HCT116 (cell line): ENCODE data around the gene PITRM1. TPM values are rescaled to one million over a fixed set of nuclear protein-coding genes. Genes with fewer than 3 reads are reported as not detected.

Experiments used
- ATAC-seq: fragments of 200-7000 bp; cut with Tn5 transposase; 2 replicates; pipeline ENCODE4 v1.9.1; 2020; ENCODE audit warnings: mild to moderate bottlenecking, moderate library complexity
- BruUV-seq: library from RNA; stranded (reverse); fragments of 400-500 nt; replicated peaks from 2 replicates; lab custom pipeline; 2021; lab: Mats Ljungman, UMichigan
- CTCF ChIA-PET: fragments of 300-600 bp; sonication (Branson Sonifier 250); formaldehyde crosslinking; loops from one replicate; lab custom pipeline; 2021; ENCODE audit warnings: antibody characterized with exemption; lab: Charles Lee
- POLR2A ChIA-PET: fragments of 300-600, 350-600 bp; sonication (Branson Sonifier 250); formaldehyde crosslinking; loops from one replicate; lab custom pipeline; 2021; ENCODE audit warnings: antibody characterized with exemption; lab: Charles Lee
- RAD21 ChIA-PET, 2 experiments: fragments of 300-600 bp; sonication (Branson Sonifier 250); formaldehyde crosslinking; loops; one replicate each; lab custom pipeline; 2023; ENCODE audit warnings: low total read pairs in 2 of 2; ENCODE audit not compliant: uncharacterized antibody in 2 of 2, unreplicated experiment in 2 of 2, low non-redundant PET in 1 of 2; lab: Charles Lee
- DNase-seq: peaks from one replicate; pipeline ENCODE4 v3.0.0-alpha.2; 2010; ENCODE audit warnings: low read depth, low spot score
- H2AFZ ChIP-seq: fragments of 200-600 bp; shearing (Covaris generic), sonication (generic); 2 replicates; pipeline ENCODE4 v1.6.1; 2017; ENCODE audit warnings: low read depth, mixed run types, mixed read lengths, antibody characterized with exemption, low read length; ENCODE audit not compliant: poor library complexity, severe bottlenecking
- H3K27ac ChIP-seq: 2 replicates; pipeline ENCODE4 v1.5.1; 2012; ENCODE audit warnings: low read depth, low read length
- H3K27me3 ChIP-seq: fragments of 200-600 bp; sonication (generic); 2 replicates; pipeline ENCODE4 v1.6.1; 2016; ENCODE audit warnings: mixed run types, low read length, mixed read lengths; ENCODE audit not compliant: insufficient read depth
- H3K36me3 ChIP-seq, 2 experiments: fragments of 200-500 bp in 1 of 2; fragments of 200-600 bp in 1 of 2; sonication (Bioruptor generic) in 1 of 2; sonication (generic) in 1 of 2; 2 replicates each; pipeline versions ENCODE4 v1.5.1 to v1.6.1; 2014 to 2016; ENCODE audit warnings: low read length in 2 of 2, inconsistent platforms in 1 of 2, mixed read lengths in 1 of 2, mixed run types in 1 of 2; ENCODE audit not compliant: insufficient read depth in 2 of 2, control insufficient read depth in 1 of 2
- H3K4me1 ChIP-seq, 2 experiments: fragments of 200-600 bp in 1 of 2; sonication (generic) in 1 of 2; 2 replicates each; pipeline versions ENCODE4 v1.5.1 to v1.6.1; 2012 to 2017; ENCODE audit warnings: low read length in 2 of 2, inconsistent platforms in 1 of 2, mild to moderate bottlenecking in 1 of 2, mixed read lengths in 1 of 2, mixed run types in 1 of 2, moderate library complexity in 1 of 2; ENCODE audit not compliant: insufficient read depth in 2 of 2, control insufficient read depth in 1 of 2
- H3K4me2 ChIP-seq: fragments of 200-600 bp; sonication (generic); 2 replicates; pipeline ENCODE4 v1.6.1; 2017; ENCODE audit warnings: mixed run types, low read length, mixed read lengths
- H3K4me3 ChIP-seq, 2 experiments: fragments of 200-600 bp in 1 of 2; sonication (generic) in 1 of 2; replicated peaks in 1 of 2; 2 replicates each; pipeline ENCODE4 v1.5.1; 2011 to 2016; ENCODE audit warnings: low read length in 2 of 2, control low read depth in 1 of 2, low read depth in 1 of 2, mild to moderate bottlenecking in 1 of 2, mixed read lengths in 1 of 2, mixed run types in 1 of 2
- H3K79me2 ChIP-seq: fragments of 200-600 bp; sonication (generic); 2 replicates; pipeline ENCODE4 v1.6.1; 2017; ENCODE audit warnings: mild to moderate bottlenecking, mixed run types, low read length, moderate library complexity, mixed read lengths; ENCODE audit not compliant: insufficient read depth
- H3K9ac ChIP-seq: fragments of 200-600 bp; sonication (generic); 2 replicates; pipeline ENCODE4 v1.6.1; 2016; ENCODE audit warnings: low read length, mixed read lengths
- H3K9me2 ChIP-seq: fragments of 200-600 bp; sonication (generic), shearing (Covaris generic); 2 replicates; pipeline ENCODE4 v1.6.1; 2017; ENCODE audit warnings: mixed run types, mild to moderate bottlenecking, moderate library complexity; ENCODE audit not compliant: insufficient read depth
- H3K9me3 ChIP-seq, 2 experiments: fragments of 200-500 bp in 1 of 2; fragments of 200-600 bp in 1 of 2; sonication (Bioruptor generic) in 1 of 2; sonication (generic) in 1 of 2; 2 replicates each; pipeline ENCODE4 v1.6.1; 2014 to 2017; ENCODE audit warnings: low read length in 2 of 2, mixed read lengths in 2 of 2, inconsistent platforms in 1 of 2, low read depth in 1 of 2, mild to moderate bottlenecking in 1 of 2, mixed run types in 1 of 2, moderate library complexity in 1 of 2; ENCODE audit not compliant: control insufficient read depth in 1 of 2, insufficient read depth in 1 of 2
- H4K20me1 ChIP-seq: fragments of 200-600 bp; sonication (generic), shearing (Covaris generic); 2 replicates; pipeline ENCODE4 v1.6.1; 2017; ENCODE audit warnings: mixed run types, mild to moderate bottlenecking, moderate library complexity; ENCODE audit not compliant: insufficient read depth
- CBX3 ChIP-seq: IDR thresholded peaks from 2 replicates; pipeline ENCODE4 v1.6.1; 2012; ENCODE audit warnings: low read depth
- CEBPB ChIP-seq: IDR thresholded peaks from 2 replicates; pipeline ENCODE4 v1.6.1; 2012; ENCODE audit warnings: low read depth
- EGR1 ChIP-seq: IDR thresholded peaks from 2 replicates; pipeline ENCODE4 v1.6.1; 2012; ENCODE audit warnings: low read depth
- EZH2 ChIP-seq: fragments of 200-600 bp; sonication (generic); IDR thresholded peaks from 2 replicates; pipeline ENCODE4 v1.6.1; 2017; ENCODE audit warnings: antibody characterized with exemption, mixed run types
- EZH2phosphoT487 ChIP-seq: fragments of 200-600 bp; IDR thresholded peaks from 2 replicates; pipeline ENCODE4 v1.6.1; 2018; ENCODE audit warnings: antibody characterized with exemption, borderline replicate concordance
- FOSL1 ChIP-seq: IDR thresholded peaks from 2 replicates; pipeline ENCODE4 v1.6.1; 2012; ENCODE audit warnings: low read depth
- POLR2AphosphoS5 ChIP-seq: IDR thresholded peaks from 2 replicates; pipeline ENCODE4 v1.6.1; 2011; ENCODE audit warnings: mild to moderate bottlenecking, low read depth, low read length, moderate library complexity
- RAD21 ChIP-seq: IDR thresholded peaks from 2 replicates; pipeline ENCODE4 v1.6.1; 2012; ENCODE audit warnings: low read depth, mild to moderate bottlenecking
- SIN3A ChIP-seq: IDR thresholded peaks from 2 replicates; pipeline ENCODE4 v1.6.1; 2012; ENCODE audit warnings: low read depth
- SP1 ChIP-seq: IDR thresholded peaks from 2 replicates; pipeline ENCODE4 v1.6.1; 2012; ENCODE audit warnings: low read depth
- SRF ChIP-seq: IDR thresholded peaks from 2 replicates; pipeline ENCODE4 v1.6.1; 2012; ENCODE audit warnings: low read depth
- TCF7L2 ChIP-seq: IDR thresholded peaks from 2 replicates; pipeline ENCODE4 v1.7.0; 2011; ENCODE audit warnings: borderline replicate concordance, inconsistent platforms; ENCODE audit not compliant: insufficient read depth, insufficient read length; ENCODE audit errors: extremely low read depth
- YY1 ChIP-seq: IDR thresholded peaks from 2 replicates; pipeline ENCODE4 v1.6.1; 2011; ENCODE audit warnings: low read length, low read depth, moderate library complexity, mild to moderate bottlenecking; ENCODE audit not compliant: insufficient replicate concordance; ENCODE audit errors: extremely low read depth
- ZFX ChIP-seq: fragments of 450-650 bp; IDR thresholded peaks from 2 replicates; pipeline ENCODE4 v1.6.1; 2017
- ZNF274 ChIP-seq: fragments of 200-500 bp; sonication (Bioruptor generic); IDR thresholded peaks from 2 replicates; pipeline ENCODE4 v1.6.1; 2014; ENCODE audit warnings: mild to moderate bottlenecking, low read depth, low read length, inconsistent platforms
- intact Hi-C: fragments of 100-400 bp; cut with micrococcal nuclease; formaldehyde crosslinking; loops from 2 replicates; pipeline ENCODE4 v1.10.0; 2022
- total RNA-seq: library from RNA; stranded (reverse); gene quantifications from one replicate; pipeline ENCODE4 v1.2.1, GENCODE V29; 2021; ENCODE audit not compliant: unreplicated experiment
- TF ChIP-seq, protein P1 (sequence below): IDR thresholded peaks from 2 replicates; pipeline ENCODE4 v1.6.1; 2012
- TF ChIP-seq, protein P2 (sequence below): IDR thresholded peaks from 2 replicates; pipeline ENCODE4 v1.6.1; 2012
- TF ChIP-seq, protein P3 (sequence below), 3 experiments: fragments of 200-600 bp in 1 of 3; sonication (generic) in 1 of 3; IDR thresholded peaks in 2 of 3; conservative IDR thresholded peaks in 1 of 3; 2 replicates each; pipeline ENCODE4 v1.5.1; 2012 to 2017; ENCODE audit warnings: low read depth in 2 of 3, low read length in 2 of 3, antibody characterized with exemption in 1 of 3, borderline replicate concordance in 1 of 3, control low read depth in 1 of 3, mild to moderate bottlenecking in 1 of 3, mixed read lengths in 1 of 3, mixed run types in 1 of 3, moderate library complexity in 1 of 3; ENCODE audit not compliant: insufficient read depth in 1 of 3
- TF ChIP-seq, protein P4 (sequence below): IDR thresholded peaks from 2 replicates; pipeline ENCODE4 v1.6.1; 2012; ENCODE audit warnings: low read depth
- TF ChIP-seq, protein P5 (sequence below): IDR thresholded peaks from 2 replicates; pipeline ENCODE4 v1.6.1; 2011; ENCODE audit warnings: mild to moderate bottlenecking, low read length, moderate library complexity; ENCODE audit not compliant: insufficient replicate concordance; ENCODE audit errors: extremely low read depth

Gene PITRM1
- total RNA-seq, 1 experiment from 2014 or later, result 59.5 TPM

DNA sequence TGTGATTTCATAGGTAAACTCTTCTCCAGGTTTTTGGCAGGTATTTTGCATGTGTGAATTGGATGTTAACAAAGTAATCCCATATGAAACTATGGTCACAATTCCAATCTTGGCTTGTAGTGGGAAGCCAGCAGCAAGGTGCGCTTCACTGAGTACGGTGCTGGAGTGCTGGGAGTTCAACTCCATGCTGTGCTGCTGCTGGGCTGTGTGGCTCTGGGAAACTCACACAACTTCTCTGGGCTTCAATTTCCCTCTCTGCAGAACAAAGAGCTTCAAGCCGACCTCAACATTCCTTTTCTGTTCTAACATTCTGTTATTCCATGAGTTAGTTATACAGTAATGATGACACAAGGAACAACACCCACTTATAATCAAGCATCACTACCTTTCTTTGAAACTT, 18.2 kb upstream of the PITRM1 start:
- RAD21 ChIA-PET, result no interaction called here
- POLR2A ChIA-PET, result no interaction called here
- H4K20me1 ChIP-seq, result no peaks in the 10 kb centered on the region
- intact Hi-C loops, result loop anchor here (10.0 kb wide), 2 partner anchors 1324 to 1464 kb away; no protein-coding TSS in a partner anchor
- DNase-seq, result no peak
- H3K4me2 ChIP-seq, result no peak overlapping the region
- H3K4me1 ChIP-seq, result no peaks in the 10 kb centered on the region
- no peak for TF ChIP-seq SRF
- TF ChIP-seq, protein P1, sequence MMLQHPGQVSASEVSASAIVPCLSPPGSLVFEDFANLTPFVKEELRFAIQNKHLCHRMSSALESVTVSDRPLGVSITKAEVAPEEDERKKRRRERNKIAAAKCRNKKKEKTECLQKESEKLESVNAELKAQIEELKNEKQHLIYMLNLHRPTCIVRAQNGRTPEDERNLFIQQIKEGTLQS, result no peak
- TF ChIP-seq YY1, result no peak
- no peak for TF ChIP-seq CEBPB
- no peak for TF ChIP-seq RAD21
- TF ChIP-seq ZFX, result no peak
- TF ChIP-seq EZH2, result no peak
- TF ChIP-seq, protein P2, sequence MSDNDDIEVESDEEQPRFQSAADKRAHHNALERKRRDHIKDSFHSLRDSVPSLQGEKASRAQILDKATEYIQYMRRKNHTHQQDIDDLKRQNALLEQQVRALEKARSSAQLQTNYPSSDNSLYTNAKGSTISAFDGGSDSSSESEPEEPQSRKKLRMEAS, result no peak
- TF ChIP-seq, protein P3, sequence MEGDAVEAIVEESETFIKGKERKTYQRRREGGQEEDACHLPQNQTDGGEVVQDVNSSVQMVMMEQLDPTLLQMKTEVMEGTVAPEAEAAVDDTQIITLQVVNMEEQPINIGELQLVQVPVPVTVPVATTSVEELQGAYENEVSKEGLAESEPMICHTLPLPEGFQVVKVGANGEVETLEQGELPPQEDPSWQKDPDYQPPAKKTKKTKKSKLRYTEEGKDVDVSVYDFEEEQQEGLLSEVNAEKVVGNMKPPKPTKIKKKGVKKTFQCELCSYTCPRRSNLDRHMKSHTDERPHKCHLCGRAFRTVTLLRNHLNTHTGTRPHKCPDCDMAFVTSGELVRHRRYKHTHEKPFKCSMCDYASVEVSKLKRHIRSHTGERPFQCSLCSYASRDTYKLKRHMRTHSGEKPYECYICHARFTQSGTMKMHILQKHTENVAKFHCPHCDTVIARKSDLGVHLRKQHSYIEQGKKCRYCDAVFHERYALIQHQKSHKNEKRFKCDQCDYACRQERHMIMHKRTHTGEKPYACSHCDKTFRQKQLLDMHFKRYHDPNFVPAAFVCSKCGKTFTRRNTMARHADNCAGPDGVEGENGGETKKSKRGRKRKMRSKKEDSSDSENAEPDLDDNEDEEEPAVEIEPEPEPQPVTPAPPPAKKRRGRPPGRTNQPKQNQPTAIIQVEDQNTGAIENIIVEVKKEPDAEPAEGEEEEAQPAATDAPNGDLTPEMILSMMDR (IDR thresholded peaks at IDR 0.05 in 2 of 3, conservative IDR thresholded peaks at IDR 0.05 in 1 of 3; ENCODE audit: borderline replicate concordance in 1 of 3, insufficient read depth in 1 of 3, low read depth in 2 of 3, low read length in 2 of 3), result no peak
- TF ChIP-seq, protein P4, sequence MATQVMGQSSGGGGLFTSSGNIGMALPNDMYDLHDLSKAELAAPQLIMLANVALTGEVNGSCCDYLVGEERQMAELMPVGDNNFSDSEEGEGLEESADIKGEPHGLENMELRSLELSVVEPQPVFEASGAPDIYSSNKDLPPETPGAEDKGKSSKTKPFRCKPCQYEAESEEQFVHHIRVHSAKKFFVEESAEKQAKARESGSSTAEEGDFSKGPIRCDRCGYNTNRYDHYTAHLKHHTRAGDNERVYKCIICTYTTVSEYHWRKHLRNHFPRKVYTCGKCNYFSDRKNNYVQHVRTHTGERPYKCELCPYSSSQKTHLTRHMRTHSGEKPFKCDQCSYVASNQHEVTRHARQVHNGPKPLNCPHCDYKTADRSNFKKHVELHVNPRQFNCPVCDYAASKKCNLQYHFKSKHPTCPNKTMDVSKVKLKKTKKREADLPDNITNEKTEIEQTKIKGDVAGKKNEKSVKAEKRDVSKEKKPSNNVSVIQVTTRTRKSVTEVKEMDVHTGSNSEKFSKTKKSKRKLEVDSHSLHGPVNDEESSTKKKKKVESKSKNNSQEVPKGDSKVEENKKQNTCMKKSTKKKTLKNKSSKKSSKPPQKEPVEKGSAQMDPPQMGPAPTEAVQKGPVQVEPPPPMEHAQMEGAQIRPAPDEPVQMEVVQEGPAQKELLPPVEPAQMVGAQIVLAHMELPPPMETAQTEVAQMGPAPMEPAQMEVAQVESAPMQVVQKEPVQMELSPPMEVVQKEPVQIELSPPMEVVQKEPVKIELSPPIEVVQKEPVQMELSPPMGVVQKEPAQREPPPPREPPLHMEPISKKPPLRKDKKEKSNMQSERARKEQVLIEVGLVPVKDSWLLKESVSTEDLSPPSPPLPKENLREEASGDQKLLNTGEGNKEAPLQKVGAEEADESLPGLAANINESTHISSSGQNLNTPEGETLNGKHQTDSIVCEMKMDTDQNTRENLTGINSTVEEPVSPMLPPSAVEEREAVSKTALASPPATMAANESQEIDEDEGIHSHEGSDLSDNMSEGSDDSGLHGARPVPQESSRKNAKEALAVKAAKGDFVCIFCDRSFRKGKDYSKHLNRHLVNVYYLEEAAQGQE, result no peak
- TF ChIP-seq FOSL1, result no peak
- TF ChIP-seq EGR1, result no peak
- no peak for TF ChIP-seq CBX3
- TF ChIP-seq TCF7L2, result no peak
- no peak for TF ChIP-seq EZH2phosphoT487
- no peak for TF ChIP-seq SIN3A
- TF ChIP-seq ZNF274, result no peak
- TF ChIP-seq POLR2AphosphoS5, result no peak
- TF ChIP-seq, protein P5, sequence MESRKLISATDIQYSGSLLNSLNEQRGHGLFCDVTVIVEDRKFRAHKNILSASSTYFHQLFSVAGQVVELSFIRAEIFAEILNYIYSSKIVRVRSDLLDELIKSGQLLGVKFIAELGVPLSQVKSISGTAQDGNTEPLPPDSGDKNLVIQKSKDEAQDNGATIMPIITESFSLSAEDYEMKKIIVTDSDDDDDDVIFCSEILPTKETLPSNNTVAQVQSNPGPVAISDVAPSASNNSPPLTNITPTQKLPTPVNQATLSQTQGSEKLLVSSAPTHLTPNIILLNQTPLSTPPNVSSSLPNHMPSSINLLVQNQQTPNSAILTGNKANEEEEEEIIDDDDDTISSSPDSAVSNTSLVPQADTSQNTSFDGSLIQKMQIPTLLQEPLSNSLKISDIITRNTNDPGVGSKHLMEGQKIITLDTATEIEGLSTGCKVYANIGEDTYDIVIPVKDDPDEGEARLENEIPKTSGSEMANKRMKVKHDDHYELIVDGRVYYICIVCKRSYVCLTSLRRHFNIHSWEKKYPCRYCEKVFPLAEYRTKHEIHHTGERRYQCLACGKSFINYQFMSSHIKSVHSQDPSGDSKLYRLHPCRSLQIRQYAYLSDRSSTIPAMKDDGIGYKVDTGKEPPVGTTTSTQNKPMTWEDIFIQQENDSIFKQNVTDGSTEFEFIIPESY, result no peak
- no peak for TF ChIP-seq SP1
- no peak for ATAC-seq
- no peak overlapping the region for H3K4me3 ChIP-seq
- no peaks in the 10 kb centered on the region for H3K79me2 ChIP-seq
- no peaks in the 10 kb centered on the region for H3K27me3 ChIP-seq
- no TSS peak for BruUV-seq
- no peaks in the 10 kb centered on the region for H3K9me3 ChIP-seq
- no peak overlapping the region for H2AFZ ChIP-seq
- H3K9me2 ChIP-seq, result no peaks in the 10 kb centered on the region
- no peak overlapping the region for H3K27ac ChIP-seq
- H3K9ac ChIP-seq, result no peak overlapping the region
- CTCF ChIA-PET, result no interaction called here
- no peaks in the 10 kb centered on the region for H3K36me3 ChIP-seq
